K562 (cell line): ENCODE results near the gene DCTN5. TPM values are rescaled to one million over a fixed set of nuclear protein-coding genes. Genes with fewer than 3 reads are reported as not detected.

ENCODE experiments used
- CGGBP1 ChIP-seq: fragments of 250-450 bp; sonication (Bioruptor Pico); IDR thresholded peaks from 2 replicates; pipeline ENCODE4 v1.9.0; 2021; ENCODE audit warnings: mild to moderate bottlenecking
- DDX20 ChIP-seq: fragments of 450-650 bp; IDR thresholded peaks from 2 replicates; pipeline ENCODE4 v1.6.1; 2016; ENCODE audit warnings: missing genetic modification characterization, low read depth, mild to moderate bottlenecking, missing compliant biosample characterization, moderate library complexity
- E4F1 ChIP-seq: fragments of 250-450 bp; sonication (Bioruptor Pico); IDR thresholded peaks from 2 replicates; pipeline ENCODE4 v1.5.0; 2021; ENCODE audit warnings: mild to moderate bottlenecking, borderline replicate concordance
- IFI16 ChIP-seq: fragments of 250-450 bp; sonication (Bioruptor Pico); IDR thresholded peaks from 2 replicates; pipeline ENCODE4 v2.1.2; 2022; ENCODE audit warnings: mild to moderate bottlenecking, inconsistent platforms
- ILK ChIP-seq: fragments of 450-650 bp; IDR thresholded peaks from 2 replicates; pipeline ENCODE4 v1.6.1; 2016; ENCODE audit warnings: missing genetic modification characterization, low read depth, mild to moderate bottlenecking, missing compliant biosample characterization, moderate library complexity, borderline replicate concordance
- NCOA4 ChIP-seq: fragments of 450-650 bp; IDR thresholded peaks from 2 replicates; pipeline ENCODE4 v1.6.1; 2018; ENCODE audit warnings: mild to moderate bottlenecking; ENCODE audit not compliant: partially characterized antibody
- PPARD ChIP-seq: fragments of 250-450 bp; sonication (Bioruptor Pico); IDR thresholded peaks from 2 replicates; pipeline ENCODE4 v1.8.0; 2022; ENCODE audit warnings: inconsistent platforms, mild to moderate bottlenecking, moderate library complexity
- RBM34 ChIP-seq: fragments of 200-400 bp; formaldehyde crosslinking; IDR thresholded peaks from 2 replicates; pipeline ENCODE4 v1.6.1; 2018; ENCODE audit warnings: low read length, borderline replicate concordance; ENCODE audit not compliant: insufficient read depth
- SLC30A9 ChIP-seq: fragments of 250-450 bp; sonication (Bioruptor Pico); IDR thresholded peaks from 2 replicates; pipeline ENCODE4 v1.8.0; 2022; ENCODE audit warnings: mild to moderate bottlenecking, moderate library complexity
- SMAD4 ChIP-seq: fragments of 250-450 bp; sonication (Bioruptor Pico); conservative IDR thresholded peaks from 2 replicates; pipeline ENCODE4 v1.8.0; 2021; ENCODE audit warnings: inconsistent platforms, mild to moderate bottlenecking, moderate library complexity
- ZBED1 ChIP-seq: IDR thresholded peaks from 2 replicates; pipeline ENCODE4 v1.6.1; 2014
- ZC3H8 ChIP-seq: fragments of 450-650 bp; IDR thresholded peaks from 2 replicates; pipeline ENCODE4 v1.6.1; 2017
- ZNF165 ChIP-seq: fragments of 250-450 bp; sonication (Bioruptor Pico); IDR thresholded peaks from 2 replicates; pipeline ENCODE4 v1.4.0; 2020; ENCODE audit warnings: borderline replicate concordance
- ZNF407 ChIP-seq: fragments of 450-650 bp; IDR thresholded peaks from 2 replicates; pipeline ENCODE4 v1.6.1; 2016; ENCODE audit warnings: low read depth
- ZNF41 ChIP-seq: fragments of 250-450 bp; sonication (Bioruptor Pico); conservative IDR thresholded peaks from 2 replicates; pipeline ENCODE4 v1.4.0; 2020; ENCODE audit warnings: mild to moderate bottlenecking
- polyA plus RNA-seq, 8 experiments: library from polyadenylated mRNA; depleted of rRNA in 4 of 8; stranded (reverse) in 5 of 8; unstranded in 3 of 8; fragments of >200 nt; fragmentation: Nextera tagmentation in 2 of 8; fragmentation: Illumina TruSeq in 1 of 8; extraction: Ambion mirVana in 2 of 8; extraction: Trizol in 1 of 8; gene quantifications; 2 replicates each; pipeline versions ENCODE4 v1.2.1 to v1.2.3, GENCODE V29; 2011 to 2014; ENCODE audit warnings: inconsistent platforms in 1 of 8, missing spikeins in 1 of 8
- total RNA-seq, 7 experiments: library from RNA; depleted of rRNA in 6 of 7; stranded (reverse); fragments of >200 nt in 6 of 7; fragmentation: Illumina TruSeq in 2 of 7; extraction: Trizol in 2 of 7; gene quantifications; 2 replicates each; pipeline versions ENCODE4 v1.2.1 to v1.2.3, GENCODE V29; 2011 to 2021; ENCODE audit warnings: low replicate concordance in 1 of 7

Gene DCTN5
- total and polyA plus RNA-seq, 9 of the 15 experiments (the other 6 are each of a cell fraction or from before 2014, with no cell fraction given) = 35.8 to 149 (median 75.9) TPM

- TF ChIP-seq ZNF407 = no peak
- TF ChIP-seq SLC30A9 (CRISPR knock-in tag) = no peak
- TF ChIP-seq ZC3H8 = no peak
- no peak for TF ChIP-seq ZBED1
- no peak for TF ChIP-seq RBM34
- no peak for TF ChIP-seq E4F1
- no peak for TF ChIP-seq PPARD (CRISPR knock-in tag)
- TF ChIP-seq ZNF41 (CRISPR knock-in tag) = no peak
- no peak for TF ChIP-seq DDX20 (tag)
- TF ChIP-seq IFI16 (CRISPR knock-in tag) = no peak
- no peak for TF ChIP-seq NCOA4
- no peak for TF ChIP-seq ZNF165 (CRISPR knock-in tag)
- no peak for TF ChIP-seq ILK (tag)
- TF ChIP-seq SMAD4 (CRISPR knock-in tag) = no peak; the same call in 1 of the 2 replicates
- no peak for TF ChIP-seq CGGBP1 (CRISPR knock-in tag)
Observed at GRCh38 chr16:23678430-23679273, 37.4 kb downstream of the DCTN5 start, which contains the start of gene PLK1 (continued).
